Pulmonary artery endothelial cell (primary cell): Measurements from ENCODE around the gene GMPPA. TPM values are rescaled to one million over a fixed set of nuclear protein-coding genes. Genes with fewer than 3 reads are reported as not detected.

Experiments used
- DNase-seq: peaks from one replicate; pipeline ENCODE4 v3.0.0-alpha.2; 2011; ENCODE audit warnings: low read depth, low spot score
- total RNA-seq: library from RNA; depleted of rRNA; stranded (reverse); fragments of >200 nt; gene quantifications from 2 replicates; pipeline ENCODE4 v1.2.3, GENCODE V29; 2014

The GMPPA gene
- total RNA-seq, 1 donor from 2014 or later, result 44.5 TPM

DNA sequence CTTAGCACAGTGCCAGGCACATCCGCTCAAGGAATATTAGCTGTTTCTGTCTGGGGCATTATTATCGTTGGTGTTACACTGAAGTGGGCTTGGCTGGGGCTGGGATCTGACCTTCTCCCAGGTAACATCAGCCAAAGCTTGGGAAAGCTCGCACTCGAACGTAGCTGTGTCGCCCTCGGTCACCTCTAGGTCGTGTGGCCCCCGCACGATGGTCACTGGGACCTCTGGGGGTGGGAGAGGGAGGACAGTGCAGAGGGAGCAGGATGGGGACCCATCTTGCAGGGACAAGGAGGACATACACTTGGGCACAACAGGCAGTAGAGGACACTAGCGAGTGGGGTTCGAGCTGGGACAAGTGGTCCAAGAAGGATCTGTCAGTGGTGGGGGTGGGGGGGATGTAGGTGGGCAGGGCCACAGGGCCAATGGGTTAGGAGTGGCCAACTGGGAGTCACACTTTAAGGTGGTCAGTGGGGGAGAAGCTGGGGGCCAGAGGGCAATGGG, 54.8 kb downstream of the GMPPA start:
- no peak for DNase-seq

GRCh38 chr2:219554350-219554749, 55.7 kb downstream of the GMPPA start:
- no peak for DNase-seq

GRCh38 chr2:219555956-219556355, 57.3 kb downstream of the GMPPA start:
- no peak for DNase-seq

GRCh38 chr2:219556413-219556812, 57.7 kb downstream of the GMPPA start:
- no peak for DNase-seq

Other genes with a start within 250 kb of the GMPPA start
- gene TUBA4B, start 245.6 kb upstream of the GMPPA start, total RNA-seq, result not detected in 2 replicates
- 14.0 and 29.0 TPM in 2 replicates for gene TUBA4A, start 245.0 kb upstream of the GMPPA start, total RNA-seq
- gene DNAJB2, start 219.5 kb upstream of the GMPPA start, total RNA-seq, result 20.8 and 31.0 TPM in 2 replicates
- not detected in 2 replicates for gene PTPRN, start 189.5 kb upstream of the GMPPA start, total RNA-seq
- gene RESP18, start 166.1 kb upstream of the GMPPA start, total RNA-seq, result not detected in 2 replicates
- 50.0 and 60.6 TPM in 2 replicates for gene DNPEP, start 111.0 kb upstream of the GMPPA start, total RNA-seq
- not detected in 2 replicates for gene DES, start 80.5 kb upstream of the GMPPA start, total RNA-seq
- 0.39 and 1.8 TPM in 2 replicates for gene SPEG, start 64.0 kb upstream of the GMPPA start, total RNA-seq
- gene ASIC4, start 15.6 kb downstream of the GMPPA start, total RNA-seq, result not detected in 2 replicates
- 0.35 and 0.86 TPM in 2 replicates for gene CHPF, start 44.9 kb downstream of the GMPPA start, total RNA-seq
- not detected in 2 replicates for gene TMEM198, start 45.1 kb downstream of the GMPPA start, total RNA-seq
- 15.6 and 22.2 TPM in 2 replicates for gene OBSL1, start 72.6 kb downstream of the GMPPA start, total RNA-seq
- gene INHA, start 73.4 kb downstream of the GMPPA start, total RNA-seq, result not detected in 2 replicates
- 6.9 and 15.3 TPM in 2 replicates for gene STK11IP, start 99.0 kb downstream of the GMPPA start, total RNA-seq
- gene SLC4A3, start 128.7 kb downstream of the GMPPA start, total RNA-seq, result 0.07 and 0.13 TPM in 2 replicates